Activated naive CD8-positive, alpha-beta T cell (primary cell): Measurements from ENCODE around the gene IGFBP6.

ENCODE experiments used
- H3K27ac Mint-ChIP-seq: one replicate; pipeline ENCODE4 v1.8.0; 2021; ENCODE audit warnings: mixed read lengths
- H3K27me3 Mint-ChIP-seq: one replicate; pipeline ENCODE4 v1.8.0; 2021; ENCODE audit warnings: mixed read lengths
- H3K36me3 Mint-ChIP-seq: one replicate; pipeline ENCODE4 v1.8.0; 2021; ENCODE audit warnings: mixed read lengths
- H3K4me1 Mint-ChIP-seq: one replicate; pipeline ENCODE4 v1.8.0; 2021; ENCODE audit warnings: low read depth, mixed read lengths
- H3K4me3 Mint-ChIP-seq: one replicate; pipeline ENCODE4 v1.8.0; 2021; ENCODE audit warnings: mild to moderate bottlenecking, mixed read lengths
- H3K9me3 Mint-ChIP-seq: one replicate; pipeline ENCODE4 v1.8.0; 2021; ENCODE audit warnings: low read depth, mixed read lengths

Gene IGFBP6

DNA sequence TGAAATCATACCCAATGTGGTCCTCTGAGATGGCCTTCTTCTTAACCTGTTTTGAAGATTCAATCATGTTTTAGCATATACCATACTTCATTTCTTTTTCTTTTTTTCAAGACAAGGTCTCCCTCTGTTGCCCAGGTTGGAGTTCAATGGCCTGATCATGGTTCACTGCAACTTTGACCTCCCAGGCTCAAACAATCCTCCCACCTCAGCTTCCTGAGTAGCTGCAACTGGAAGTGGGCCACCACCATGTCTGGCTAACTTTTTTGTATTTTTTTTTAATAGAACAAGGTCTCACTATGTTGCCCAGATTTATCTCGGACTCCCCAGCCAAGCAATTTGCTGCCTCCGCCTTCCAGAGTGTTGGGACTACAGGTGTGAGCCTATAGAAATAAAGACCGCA is 36.3 kb downstream of the IGFBP6 start:
- H3K27me3 Mint-ChIP-seq: peaks cover under 1% of the 10 kb centered on the region
- H3K4me3 Mint-ChIP-seq: no peak overlapping the region
- peaks cover 2% of the 10 kb centered on the region for H3K36me3 Mint-ChIP-seq
- no peaks in the 10 kb centered on the region for H3K9me3 Mint-ChIP-seq
- no peaks in the 10 kb centered on the region for H3K4me1 Mint-ChIP-seq
- no peak overlapping the region for H3K27ac Mint-ChIP-seq

DNA sequence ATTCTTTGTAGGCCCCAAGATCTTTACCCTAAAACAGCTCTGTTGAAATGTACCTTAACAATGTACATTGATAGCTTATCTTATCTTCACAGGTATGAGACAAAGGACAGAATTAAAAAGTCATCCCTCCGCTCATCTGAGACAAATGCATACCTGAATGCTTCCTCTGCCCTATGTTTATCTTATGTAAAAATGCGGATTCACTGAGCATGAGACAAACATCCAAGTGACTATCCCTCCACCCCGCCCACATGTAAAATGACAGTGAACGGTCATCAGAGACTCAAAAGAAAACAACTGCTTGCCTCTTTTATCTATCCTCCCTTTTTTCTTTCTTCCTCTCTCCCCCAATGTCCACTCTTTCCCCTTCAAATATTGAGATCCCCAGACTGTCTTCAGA is 45.9 kb downstream of the IGFBP6 start:
- Mint-ChIP-seq H3K9me3 (no peaks in the 10 kb centered on the region), H3K4me3 (no peak overlapping the region), H3K27me3 (peaks cover 2% of the 10 kb centered on the region), H3K27ac (no peak overlapping the region), H3K4me1 (no peaks in the 10 kb centered on the region), H3K36me3 (no peaks in the 10 kb centered on the region)

DNA sequence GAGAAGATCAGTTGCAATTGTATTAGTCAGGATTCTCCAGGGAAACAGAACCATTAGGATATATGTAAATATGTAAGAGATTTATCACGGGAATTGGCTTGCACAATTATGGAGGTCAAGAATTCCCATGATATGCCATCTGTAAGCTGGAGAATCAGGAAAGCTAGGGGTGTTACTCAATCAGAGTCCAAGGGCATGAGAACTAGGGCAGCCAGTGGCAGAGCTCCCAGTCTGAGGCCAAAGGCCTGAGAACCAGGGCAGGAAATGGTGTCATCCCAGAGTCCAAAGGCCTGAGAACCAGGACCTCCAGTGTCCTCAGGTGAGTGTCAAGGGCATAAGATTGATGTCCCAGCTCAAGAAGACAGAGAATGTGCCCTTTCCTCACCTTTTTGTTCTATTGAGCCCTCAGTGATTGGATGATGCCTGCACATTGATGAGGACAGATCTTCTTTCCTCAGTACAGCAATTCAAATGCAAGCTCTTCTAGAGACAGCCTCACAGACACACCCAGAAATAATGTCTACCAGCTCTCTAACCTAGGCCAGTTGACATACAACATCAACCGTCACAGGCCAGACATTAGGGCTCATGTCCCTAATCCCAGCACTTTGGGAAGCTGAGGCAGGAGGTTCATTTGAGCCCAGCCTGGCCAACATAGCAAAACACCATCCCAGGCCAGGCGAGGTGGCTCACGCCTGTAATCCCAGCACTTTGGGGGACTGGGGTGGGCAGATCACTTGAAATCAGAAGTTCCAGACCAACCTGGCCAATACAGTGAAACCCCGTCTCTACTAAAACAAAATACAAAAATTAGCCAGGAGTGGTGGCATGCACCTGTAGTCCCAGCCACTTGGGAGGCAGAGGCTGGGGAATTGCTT is 48.2 kb downstream of the IGFBP6 start:
- no peaks in the 10 kb centered on the region for H3K9me3 Mint-ChIP-seq
- no peaks in the 10 kb centered on the region for H3K27me3 Mint-ChIP-seq
- no peaks in the 10 kb centered on the region for H3K4me1 Mint-ChIP-seq
- no peaks in the 10 kb centered on the region for H3K36me3 Mint-ChIP-seq
- H3K27ac Mint-ChIP-seq: no peak overlapping the region
- H3K4me3 Mint-ChIP-seq: no peak overlapping the region

DNA sequence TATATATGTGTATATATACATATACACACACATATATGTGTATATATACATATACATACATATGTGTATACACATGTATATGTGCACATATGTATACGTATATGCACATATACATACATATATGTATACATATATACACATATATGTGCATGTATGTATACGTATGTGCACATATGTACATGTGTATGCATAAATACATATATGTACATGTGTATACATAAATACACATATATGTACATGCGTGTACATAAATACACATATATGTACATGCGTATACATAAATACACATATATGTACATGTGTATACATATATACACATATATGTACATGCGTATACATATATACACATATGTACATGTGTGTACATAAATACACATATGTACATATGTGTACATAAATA is 49.7 kb downstream of the IGFBP6 start:
- H3K27me3 Mint-ChIP-seq: no peaks in the 10 kb centered on the region

DNA sequence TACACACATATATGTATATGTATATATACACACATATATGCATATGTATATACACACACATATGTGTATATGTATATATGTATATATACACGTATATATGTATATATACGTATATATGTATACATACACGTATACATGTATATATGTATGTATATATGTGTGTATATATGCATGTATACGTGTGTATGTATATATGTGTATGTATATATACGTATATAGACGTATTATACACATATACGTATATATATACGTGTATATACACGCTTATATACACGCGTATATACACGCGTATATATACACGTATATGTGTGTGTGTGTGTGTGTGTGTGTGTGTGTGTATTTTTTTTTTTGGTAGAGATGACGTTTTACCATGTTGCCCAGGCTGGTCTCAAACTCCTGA is 50.2 kb downstream of the IGFBP6 start:
- H3K9me3 Mint-ChIP-seq: no peaks in the 10 kb centered on the region
- H3K27ac Mint-ChIP-seq: no peak overlapping the region
- no peaks in the 10 kb centered on the region for H3K4me1 Mint-ChIP-seq
- H3K36me3 Mint-ChIP-seq: no peaks in the 10 kb centered on the region
- H3K27me3 Mint-ChIP-seq: no peaks in the 10 kb centered on the region
- no peak overlapping the region for H3K4me3 Mint-ChIP-seq

More for the DNA sequence above, 49.7 kb downstream of the IGFBP6 start:
- H3K27ac Mint-ChIP-seq: no peak overlapping the region
- no peak overlapping the region for H3K4me3 Mint-ChIP-seq
- no peaks in the 10 kb centered on the region for H3K36me3 Mint-ChIP-seq
- H3K4me1 Mint-ChIP-seq: no peaks in the 10 kb centered on the region
- H3K9me3 Mint-ChIP-seq: no peaks in the 10 kb centered on the region

DNA sequence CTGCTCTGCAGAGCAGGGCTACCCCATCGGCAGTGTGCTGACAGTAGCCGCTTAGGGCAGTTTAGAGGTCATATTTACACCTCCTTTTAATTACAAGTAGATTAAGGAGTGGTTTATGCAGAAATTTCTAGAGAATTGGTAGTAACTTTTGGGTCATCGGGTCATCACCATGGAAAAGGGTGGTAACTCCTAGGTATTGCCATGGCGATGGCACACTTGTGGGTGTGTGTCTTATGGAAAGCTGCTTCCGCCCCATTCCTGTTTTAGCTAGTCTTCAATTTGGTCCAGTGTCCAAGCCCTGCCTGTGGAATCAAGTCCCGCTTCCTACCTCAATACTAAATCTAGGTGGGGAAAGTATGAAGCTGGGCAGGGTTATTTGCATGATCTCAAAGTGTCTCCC is 53.6 kb downstream of the IGFBP6 start:
- Mint-ChIP-seq H3K36me3 (no peaks in the 10 kb centered on the region), H3K27me3 (no peaks in the 10 kb centered on the region), H3K9me3 (no peaks in the 10 kb centered on the region), H3K4me1 (no peaks in the 10 kb centered on the region), H3K4me3 (no peak overlapping the region), H3K27ac (no peak overlapping the region)
